HG02852 (cell line): ENCODE results near the gene SH3BP5.

Experiments
- ATAC-seq: cut with Tn5 transposase; IDR thresholded peaks from one replicate; pipeline ENCODE4 v1.9.1; 2021; ENCODE audit warnings: mild to moderate bottlenecking, moderate library complexity; ENCODE audit not compliant: unreplicated experiment

Gene SH3BP5

GRCh38 chr3:15277861-15278500 lies 54.4 kb downstream of the SH3BP5 start:
- ATAC-seq: no peak

GRCh38 chr3:15276028-15276724 lies 56.2 kb downstream of the SH3BP5 start:
- ATAC-seq: no peak

- no peak for ATAC-seq
These were observed 59.2 kb downstream of the SH3BP5 start for GRCh38 chr3:15273227-15273626.

GRCh38 chr3:15272426-15273196 lies 59.8 kb downstream of the SH3BP5 start:
- ATAC-seq: no peak

- peak; percentile 73 for ATAC-seq
These were observed 60.5 kb downstream of the SH3BP5 start for GRCh38 chr3:15271785-15272381.

- no peak for ATAC-seq
These were observed 61.4 kb downstream of the SH3BP5 start for GRCh38 chr3:15271030-15271429.

- ATAC-seq: peak; percentile 47
These were observed 63.0 kb downstream of the SH3BP5 start for GRCh38 chr3:15269091-15269989.

- ATAC-seq: no peak
These were observed 64.3 kb downstream of the SH3BP5 start for GRCh38 chr3:15268033-15268631.

GRCh38 chr3:15267502-15267901 lies 64.9 kb downstream of the SH3BP5 start:
- no peak for ATAC-seq

GRCh38 chr3:15266510-15267376 lies 65.6 kb downstream of the SH3BP5 start:
- no peak for ATAC-seq

GRCh38 chr3:15265655-15266509 lies 66.5 kb downstream of the SH3BP5 start:
- ATAC-seq: no peak

GRCh38 chr3:15264486-15264885 lies 67.9 kb downstream of the SH3BP5 start:
- ATAC-seq: no peak

GRCh38 chr3:15263926-15264325 lies 68.5 kb downstream of the SH3BP5 start:
- no peak for ATAC-seq

- ATAC-seq: no peak
These were observed 69.3 kb downstream of the SH3BP5 start for GRCh38 chr3:15263120-15263519.

GRCh38 chr3:15262021-15262420 lies 70.4 kb downstream of the SH3BP5 start:
- no peak for ATAC-seq

- no peak for ATAC-seq
These were observed 71.1 kb downstream of the SH3BP5 start for GRCh38 chr3:15261274-15261673.

GRCh38 chr3:15260531-15260930 lies 71.9 kb downstream of the SH3BP5 start:
- no peak for ATAC-seq

- ATAC-seq: no peak
These were observed 73.7 kb downstream of the SH3BP5 start for GRCh38 chr3:15258720-15259119.
